GM12878 (cell line): ENCODE measurements around the gene DCAF8. TPM values are rescaled to one million over a fixed set of nuclear protein-coding genes. Genes with fewer than 3 reads are reported as not detected.

Source experiments
- BRCA1 ChIP-seq: IDR thresholded peaks from 2 replicates; pipeline ENCODE4 v1.6.1; 2011; ENCODE audit warnings: low read depth, low read length, improper control_type of control experiment
- CBX3 ChIP-seq: fragments of 200-600 bp; sonication (generic); IDR thresholded peaks from 2 replicates; pipeline ENCODE4 v1.6.1; 2016; ENCODE audit warnings: low read depth, borderline replicate concordance
- CHD4 ChIP-seq: fragments of 200-600 bp; sonication (generic); IDR thresholded peaks from 2 replicates; pipeline ENCODE4 v1.6.1; 2016; ENCODE audit warnings: mild to moderate bottlenecking
- CREB1 ChIP-seq: IDR thresholded peaks from 2 replicates; pipeline ENCODE4 v1.6.1; 2012; ENCODE audit warnings: low read depth, mild to moderate bottlenecking, inconsistent platforms
- EP300 ChIP-seq, 2 experiments: fragments of 150-350 bp in 1 of 2; IDR thresholded peaks; 2 replicates each; pipeline ENCODE4 v1.6.1; 2011 to 2012; ENCODE audit warnings: low read depth in 2 of 2, low read length in 2 of 2, borderline replicate concordance in 1 of 2, improper control_type of control experiment in 1 of 2, inconsistent platforms in 1 of 2; ENCODE audit not compliant: control insufficient read depth in 1 of 2
- EZH2 ChIP-seq: IDR thresholded peaks from 2 replicates; pipeline ENCODE4 v1.6.1; 2012; ENCODE audit warnings: low read depth, mild to moderate bottlenecking, control low read depth, inconsistent platforms, low read length, borderline replicate concordance; ENCODE audit not compliant: control insufficient read depth
- GABPA ChIP-seq: IDR thresholded peaks from 2 replicates; pipeline ENCODE4 v1.6.1; 2014; ENCODE audit warnings: antibody characterized with exemption, low read depth, mild to moderate bottlenecking, inconsistent platforms
- HDAC2 ChIP-seq: fragments of 200-600 bp; sonication (generic); IDR thresholded peaks from 2 replicates; pipeline ENCODE4 v1.6.1; 2017
- HDAC6 ChIP-seq: fragments of 200-600 bp; sonication (generic); IDR thresholded peaks from one replicate; pipeline ENCODE4 v1.8.0; 2017; ENCODE audit warnings: antibody characterized with exemption; ENCODE audit not compliant: unreplicated experiment
- KAT2A ChIP-seq: conservative IDR thresholded peaks from 2 replicates; pipeline ENCODE4 v1.6.1; 2011; ENCODE audit warnings: low read depth, low read length; ENCODE audit not compliant: control insufficient read depth
- MTA2 ChIP-seq: fragments of 450-650 bp; IDR thresholded peaks from 2 replicates; pipeline ENCODE4 v1.6.1; 2016; ENCODE audit warnings: low read depth, mild to moderate bottlenecking, moderate library complexity
- MYB ChIP-seq: fragments of 150-350 bp; IDR thresholded peaks from 2 replicates; pipeline ENCODE4 v1.6.1; 2014; ENCODE audit warnings: mild to moderate bottlenecking, low read depth, low read length, borderline replicate concordance
- NBN ChIP-seq: fragments of 450-650 bp; IDR thresholded peaks from 2 replicates; pipeline ENCODE4 v1.6.1; 2016
- POU2F2 ChIP-seq: IDR thresholded peaks from 3 replicates; pipeline ENCODE4 v1.6.1; 2011; ENCODE audit warnings: low read depth, mild to moderate bottlenecking, low read length, borderline replicate concordance
- RAD51 ChIP-seq: fragments of 450-650 bp; IDR thresholded peaks from 2 replicates; pipeline ENCODE4 v1.6.1; 2016; ENCODE audit warnings: moderate library complexity, mild to moderate bottlenecking, inconsistent platforms
- RBBP5 ChIP-seq: fragments of 200-600 bp; sonication (generic); conservative IDR thresholded peaks from 2 replicates; pipeline ENCODE4 v1.6.1; 2016
- RCOR1 ChIP-seq: conservative IDR thresholded peaks from 2 replicates; pipeline ENCODE4 v1.6.1; 2012; ENCODE audit warnings: low read depth, low read length, improper control_type of control experiment
- SIN3A ChIP-seq: IDR thresholded peaks from 2 replicates; pipeline ENCODE4 v1.6.1; 2012; ENCODE audit warnings: low read depth, low read length, improper control_type of control experiment
- TBL1XR1 ChIP-seq: IDR thresholded peaks from 2 replicates; pipeline ENCODE4 v1.6.1; 2012; ENCODE audit warnings: low read depth, low read length, improper control_type of control experiment
- TCF3 ChIP-seq: IDR thresholded peaks from 2 replicates; pipeline ENCODE4 v1.6.1; 2012; ENCODE audit warnings: low read depth, mild to moderate bottlenecking, low read length, borderline replicate concordance; ENCODE audit not compliant: insufficient read depth
- WRNIP1 ChIP-seq: IDR thresholded peaks from 2 replicates; pipeline ENCODE4 v1.6.1; 2011; ENCODE audit warnings: low read depth, low read length, improper control_type of control experiment, borderline replicate concordance
- ZNF217 ChIP-seq: fragments of 450-650 bp; IDR thresholded peaks from 2 replicates; pipeline ENCODE4 v1.6.1; 2017; ENCODE audit warnings: antibody characterized with exemption, mild to moderate bottlenecking
- polyA plus RNA-seq, 11 experiments: library from polyadenylated mRNA; depleted of rRNA in 4 of 11; unstranded in 6 of 11; stranded (reverse) in 5 of 11; fragments of >200 nt; fragmentation: Nextera tagmentation in 4 of 11; fragmentation: Illumina TruSeq in 1 of 11; extraction: Ambion mirVana in 4 of 11; extraction: Trizol in 1 of 11; gene quantifications; 1 replicate in 1 of 11; 2 replicates in 10 of 11; pipeline versions ENCODE4 v1.2.1 to v1.2.3, GENCODE V29; 2011 to 2016; ENCODE audit warnings: inconsistent platforms in 2 of 11, missing spikeins in 2 of 11, low read depth in 1 of 11
- total RNA-seq, 4 experiments: library from RNA; depleted of rRNA in 3 of 4; stranded (reverse); fragments of >200 nt in 3 of 4; fragmentation: Illumina TruSeq in 1 of 4; extraction: Trizol in 1 of 4; gene quantifications; 2 replicates each; pipeline versions ENCODE4 v1.2.1 to v1.2.3, GENCODE V29; 2013 to 2021
- TF ChIP-seq, protein P1 (sequence below): fragments of 450-650 bp; IDR thresholded peaks from 2 replicates; pipeline ENCODE4 v1.6.1; 2017; ENCODE audit warnings: mild to moderate bottlenecking, moderate library complexity
- TF ChIP-seq, protein P2 (sequence below): fragments of 450-650 bp; formaldehyde crosslinking; IDR thresholded peaks from 2 replicates; pipeline ENCODE4 v1.4.0; 2020; ENCODE audit warnings: mild to moderate bottlenecking, moderate library complexity

Gene DCAF8
- total and polyA plus RNA-seq, 10 of the 15 experiments (the other 5 are each of a cell fraction or from before 2014, with no cell fraction given) = 10.4 to 152 (median 84.6) TPM

DNA sequence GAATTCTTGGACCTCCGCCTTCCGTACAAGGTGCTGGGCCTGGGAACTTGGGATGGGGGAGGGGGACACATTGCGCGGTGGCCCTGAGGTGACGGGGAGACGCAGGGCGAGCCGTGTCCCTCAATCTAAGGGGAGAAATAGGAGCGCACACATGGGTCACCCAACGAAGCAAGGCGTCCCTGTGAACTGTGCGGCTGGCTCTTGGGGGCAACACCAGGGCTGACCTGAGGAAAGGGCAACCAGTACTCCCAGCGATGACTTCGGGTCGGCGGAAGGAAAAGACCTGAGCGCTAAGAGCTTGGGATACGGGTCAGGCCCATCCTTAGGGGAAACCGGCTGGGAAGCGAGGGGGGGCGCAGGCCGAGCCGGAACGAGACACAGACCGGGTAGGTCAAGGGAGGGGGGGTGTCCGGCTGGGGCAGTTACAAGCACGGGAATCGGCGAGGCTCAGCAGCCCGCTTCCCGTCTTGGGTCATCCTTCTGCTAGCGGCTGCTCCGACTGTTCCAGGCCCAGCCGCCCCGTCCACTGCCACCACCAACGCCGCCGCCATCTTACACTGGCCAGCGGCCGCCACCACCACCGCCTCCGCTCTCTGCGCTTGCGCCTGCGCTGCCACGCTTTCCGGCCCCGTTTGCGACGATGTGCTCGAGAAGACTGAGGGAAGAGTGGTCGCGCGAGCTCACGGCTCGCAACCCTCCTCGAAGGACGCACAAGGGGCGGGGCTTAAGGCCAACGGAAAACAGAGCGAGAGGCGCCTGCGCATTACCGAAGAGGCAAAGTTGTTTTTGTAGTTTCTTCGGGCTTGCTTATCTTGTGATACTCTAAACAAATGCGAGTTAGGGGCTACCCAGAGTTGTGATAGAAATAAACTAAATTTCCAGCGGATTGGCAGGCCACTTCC, at the start of gene DCAF8 (continued):
- peak; percentile 91; the same call in 1 of the 2 replicates for TF ChIP-seq WRNIP1
- TF ChIP-seq HDAC6 = no peak
- TF ChIP-seq MTA2 = no peak
- TF ChIP-seq CHD4 = no peak
- TF ChIP-seq TBL1XR1 = no peak
- no peak for TF ChIP-seq CBX3
- TF ChIP-seq RCOR1 = no peak
- no peak for TF ChIP-seq RAD51
- TF ChIP-seq, protein P1, sequence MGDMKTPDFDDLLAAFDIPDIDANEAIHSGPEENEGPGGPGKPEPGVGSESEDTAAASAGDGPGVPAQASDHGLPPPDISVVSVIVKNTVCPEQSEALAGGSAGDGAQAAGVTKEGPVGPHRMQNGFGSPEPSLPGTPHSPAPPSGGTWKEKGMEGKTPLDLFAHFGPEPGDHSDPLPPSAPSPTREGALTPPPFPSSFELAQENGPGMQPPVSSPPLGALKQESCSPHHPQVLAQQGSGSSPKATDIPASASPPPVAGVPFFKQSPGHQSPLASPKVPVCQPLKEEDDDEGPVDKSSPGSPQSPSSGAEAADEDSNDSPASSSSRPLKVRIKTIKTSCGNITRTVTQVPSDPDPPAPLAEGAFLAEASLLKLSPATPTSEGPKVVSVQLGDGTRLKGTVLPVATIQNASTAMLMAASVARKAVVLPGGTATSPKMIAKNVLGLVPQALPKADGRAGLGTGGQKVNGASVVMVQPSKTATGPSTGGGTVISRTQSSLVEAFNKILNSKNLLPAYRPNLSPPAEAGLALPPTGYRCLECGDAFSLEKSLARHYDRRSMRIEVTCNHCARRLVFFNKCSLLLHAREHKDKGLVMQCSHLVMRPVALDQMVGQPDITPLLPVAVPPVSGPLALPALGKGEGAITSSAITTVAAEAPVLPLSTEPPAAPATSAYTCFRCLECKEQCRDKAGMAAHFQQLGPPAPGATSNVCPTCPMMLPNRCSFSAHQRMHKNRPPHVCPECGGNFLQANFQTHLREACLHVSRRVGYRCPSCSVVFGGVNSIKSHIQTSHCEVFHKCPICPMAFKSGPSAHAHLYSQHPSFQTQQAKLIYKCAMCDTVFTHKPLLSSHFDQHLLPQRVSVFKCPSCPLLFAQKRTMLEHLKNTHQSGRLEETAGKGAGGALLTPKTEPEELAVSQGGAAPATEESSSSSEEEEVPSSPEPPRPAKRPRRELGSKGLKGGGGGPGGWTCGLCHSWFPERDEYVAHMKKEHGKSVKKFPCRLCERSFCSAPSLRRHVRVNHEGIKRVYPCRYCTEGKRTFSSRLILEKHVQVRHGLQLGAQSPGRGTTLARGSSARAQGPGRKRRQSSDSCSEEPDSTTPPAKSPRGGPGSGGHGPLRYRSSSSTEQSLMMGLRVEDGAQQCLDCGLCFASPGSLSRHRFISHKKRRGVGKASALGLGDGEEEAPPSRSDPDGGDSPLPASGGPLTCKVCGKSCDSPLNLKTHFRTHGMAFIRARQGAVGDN = no peak; the same call in 1 of the 2 replicates
- 0 out of 2 replicates have a peak, but pooled peaks have one; percentile 15 for TF ChIP-seq MYB
- TF ChIP-seq POU2F2 = peak; percentile 34
- peak; percentile 19 for TF ChIP-seq NBN
- no peak for TF ChIP-seq KAT2A
- TF ChIP-seq, protein P2, sequence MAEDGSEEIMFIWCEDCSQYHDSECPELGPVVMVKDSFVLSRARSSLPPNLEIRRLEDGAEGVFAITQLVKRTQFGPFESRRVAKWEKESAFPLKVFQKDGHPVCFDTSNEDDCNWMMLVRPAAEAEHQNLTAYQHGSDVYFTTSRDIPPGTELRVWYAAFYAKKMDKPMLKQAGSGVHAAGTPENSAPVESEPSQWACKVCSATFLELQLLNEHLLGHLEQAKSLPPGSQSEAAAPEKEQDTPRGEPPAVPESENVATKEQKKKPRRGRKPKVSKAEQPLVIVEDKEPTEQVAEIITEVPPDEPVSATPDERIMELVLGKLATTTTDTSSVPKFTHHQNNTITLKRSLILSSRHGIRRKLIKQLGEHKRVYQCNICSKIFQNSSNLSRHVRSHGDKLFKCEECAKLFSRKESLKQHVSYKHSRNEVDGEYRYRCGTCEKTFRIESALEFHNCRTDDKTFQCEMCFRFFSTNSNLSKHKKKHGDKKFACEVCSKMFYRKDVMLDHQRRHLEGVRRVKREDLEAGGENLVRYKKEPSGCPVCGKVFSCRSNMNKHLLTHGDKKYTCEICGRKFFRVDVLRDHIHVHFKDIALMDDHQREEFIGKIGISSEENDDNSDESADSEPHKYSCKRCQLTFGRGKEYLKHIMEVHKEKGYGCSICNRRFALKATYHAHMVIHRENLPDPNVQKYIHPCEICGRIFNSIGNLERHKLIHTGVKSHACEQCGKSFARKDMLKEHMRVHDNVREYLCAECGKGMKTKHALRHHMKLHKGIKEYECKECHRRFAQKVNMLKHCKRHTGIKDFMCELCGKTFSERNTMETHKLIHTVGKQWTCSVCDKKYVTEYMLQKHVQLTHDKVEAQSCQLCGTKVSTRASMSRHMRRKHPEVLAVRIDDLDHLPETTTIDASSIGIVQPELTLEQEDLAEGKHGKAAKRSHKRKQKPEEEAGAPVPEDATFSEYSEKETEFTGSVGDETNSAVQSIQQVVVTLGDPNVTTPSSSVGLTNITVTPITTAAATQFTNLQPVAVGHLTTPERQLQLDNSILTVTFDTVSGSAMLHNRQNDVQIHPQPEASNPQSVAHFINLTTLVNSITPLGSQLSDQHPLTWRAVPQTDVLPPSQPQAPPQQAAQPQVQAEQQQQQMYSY (CRISPR knock-in tag) = no peak
- no peak for TF ChIP-seq ZNF217
- TF ChIP-seq EP300 (IDR thresholded peaks at IDR 0.05; ENCODE audit: borderline replicate concordance in 1 of 2, control insufficient read depth in 1 of 2, low read depth in 2 of 2, low read length in 2 of 2) = no peak
- peak; percentile 80; the same call in 1 of the 2 replicates for TF ChIP-seq SIN3A
- TF ChIP-seq HDAC2 = no peak
- no peak for TF ChIP-seq RBBP5
- 0 out of 2 replicates have a peak, but pooled peaks have one; percentile 15 for TF ChIP-seq BRCA1
- TF ChIP-seq CREB1 = peak; percentile 70; the same call in 1 of the 2 replicates
- TF ChIP-seq TCF3 = no peak
- no peak for TF ChIP-seq GABPA
- no peak for TF ChIP-seq EZH2
